Frontal cortex (tissue), 4 donors: ENCODE results near the gene KRTAP10-5. TPM values are rescaled to one million over a fixed set of nuclear protein-coding genes. Genes with fewer than 3 reads are reported as not detected.
"Not testable (repeated sequence)": the region's sequence is repeated elsewhere in the genome, so short reads cannot be mapped to it uniquely, and the experiment has no call there.

Source experiments
- DNase-seq, 2 donors: peaks; one replicate each; pipeline ENCODE4 v3.0.0; 2012; ENCODE audit warnings: low spot score in 2 of 2
- FAIRE-seq: peaks from 2 replicates; lab custom pipeline; 2012; peaks lifted over from hg19 to GRCh38; lab: Jason Lieb, UNC
- total RNA-seq: library from RNA; depleted of rRNA; stranded (reverse); fragments of >200 nt; gene quantifications from one replicate; pipeline ENCODE4 v1.2.3, GENCODE V29; 2014
- donor health status: control.
- donor health status: control.
- donor health status: control.

The KRTAP10-5 gene
- total RNA-seq = not detected

GRCh38 chr21:44580231-44580821 lies at the start of gene KRTAP10-5:
KRTAP10-5 (minus strand) TSS chr21:44580604; CDS start chr21:44580578, 26 bp downstream.
- FAIRE-seq, DNase-seq: not testable (repeated sequence)

GRCh38 chr21:44628707-44629391 lies 48.4 kb upstream of the KRTAP10-5 start:
- DNase-seq = no peak
- FAIRE-seq = no peak

- not testable (repeated sequence) for FAIRE-seq, DNase-seq
Observed at GRCh38 chr21:44627831-44628233, 47.4 kb upstream of the KRTAP10-5 start.

GRCh38 chr21:44627181-44627822 lies 46.9 kb upstream of the KRTAP10-5 start:
- not testable (repeated sequence) for DNase-seq, FAIRE-seq

GRCh38 chr21:44626673-44627143 lies 46.3 kb upstream of the KRTAP10-5 start, which contains the start of gene KRTAP10-9:
KRTAP10-9 (plus strand) TSS chr21:44627093; CDS start chr21:44627172, 79 bp downstream.
- DNase-seq = no peak
- no peak for FAIRE-seq

- FAIRE-seq (no peak), DNase-seq (no peak)
Observed at GRCh38 chr21:44626262-44626661, 45.9 kb upstream of the KRTAP10-5 start.

- no peak for FAIRE-seq
Observed at GRCh38 chr21:44625756-44626155, 45.4 kb upstream of the KRTAP10-5 start.

GRCh38 chr21:44623575-44623974 lies 43.2 kb upstream of the KRTAP10-5 start:
- DNase-seq (no peak), FAIRE-seq (no peak)

More at GRCh38 chr21:44625756-44626155, 45.4 kb upstream of the KRTAP10-5 start:
- DNase-seq = no peak

- DNase-seq (no peak), FAIRE-seq (no peak)
Observed at GRCh38 chr21:44619886-44620285, 39.5 kb upstream of the KRTAP10-5 start.

GRCh38 chr21:44618909-44619308 lies 38.5 kb upstream of the KRTAP10-5 start:
- FAIRE-seq (no peak), DNase-seq (no peak)

GRCh38 chr21:44618504-44618903 lies 38.1 kb upstream of the KRTAP10-5 start:
- DNase-seq (no peak), FAIRE-seq (no peak)

GRCh38 chr21:44617071-44617501 lies 36.7 kb upstream of the KRTAP10-5 start:
- no peak for FAIRE-seq

GRCh38 chr21:44616591-44616926 lies 36.2 kb upstream of the KRTAP10-5 start:
- no peak for DNase-seq
- no peak for FAIRE-seq

More at GRCh38 chr21:44617071-44617501, 36.7 kb upstream of the KRTAP10-5 start:
- no peak for DNase-seq

GRCh38 chr21:44615911-44616590 lies 35.6 kb upstream of the KRTAP10-5 start:
- FAIRE-seq (no peak), DNase-seq (no peak)

GRCh38 chr21:44615466-44615865 lies 35.1 kb upstream of the KRTAP10-5 start:
- DNase-seq = no peak
- no peak for FAIRE-seq

- DNase-seq = no peak
- FAIRE-seq = no peak
Observed at GRCh38 chr21:44614961-44615391, 34.6 kb upstream of the KRTAP10-5 start.

- no peak for FAIRE-seq
- DNase-seq = no peak
Observed at GRCh38 chr21:44614161-44614631, 33.8 kb upstream of the KRTAP10-5 start.

GRCh38 chr21:44613386-44614155 lies 33.2 kb upstream of the KRTAP10-5 start:
- FAIRE-seq (no peak), DNase-seq (no peak)

- FAIRE-seq = no peak
- DNase-seq = no peak
Observed at GRCh38 chr21:44612669-44613229, 32.3 kb upstream of the KRTAP10-5 start.
